Ammon's horn (tissue), 1 donor: Measurements from ENCODE around the gene SASS6.

Experiments used
- DNase-seq: peaks from one replicate; pipeline ENCODE4 v3.0.0-alpha.2; 2016; ENCODE audit warnings: low spot score

SASS6 gene, protein sequence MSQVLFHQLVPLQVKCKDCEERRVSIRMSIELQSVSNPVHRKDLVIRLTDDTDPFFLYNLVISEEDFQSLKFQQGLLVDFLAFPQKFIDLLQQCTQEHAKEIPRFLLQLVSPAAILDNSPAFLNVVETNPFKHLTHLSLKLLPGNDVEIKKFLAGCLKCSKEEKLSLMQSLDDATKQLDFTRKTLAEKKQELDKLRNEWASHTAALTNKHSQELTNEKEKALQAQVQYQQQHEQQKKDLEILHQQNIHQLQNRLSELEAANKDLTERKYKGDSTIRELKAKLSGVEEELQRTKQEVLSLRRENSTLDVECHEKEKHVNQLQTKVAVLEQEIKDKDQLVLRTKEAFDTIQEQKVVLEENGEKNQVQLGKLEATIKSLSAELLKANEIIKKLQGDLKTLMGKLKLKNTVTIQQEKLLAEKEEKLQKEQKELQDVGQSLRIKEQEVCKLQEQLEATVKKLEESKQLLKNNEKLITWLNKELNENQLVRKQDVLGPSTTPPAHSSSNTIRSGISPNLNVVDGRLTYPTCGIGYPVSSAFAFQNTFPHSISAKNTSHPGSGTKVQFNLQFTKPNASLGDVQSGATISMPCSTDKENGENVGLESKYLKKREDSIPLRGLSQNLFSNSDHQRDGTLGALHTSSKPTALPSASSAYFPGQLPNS

DNA sequence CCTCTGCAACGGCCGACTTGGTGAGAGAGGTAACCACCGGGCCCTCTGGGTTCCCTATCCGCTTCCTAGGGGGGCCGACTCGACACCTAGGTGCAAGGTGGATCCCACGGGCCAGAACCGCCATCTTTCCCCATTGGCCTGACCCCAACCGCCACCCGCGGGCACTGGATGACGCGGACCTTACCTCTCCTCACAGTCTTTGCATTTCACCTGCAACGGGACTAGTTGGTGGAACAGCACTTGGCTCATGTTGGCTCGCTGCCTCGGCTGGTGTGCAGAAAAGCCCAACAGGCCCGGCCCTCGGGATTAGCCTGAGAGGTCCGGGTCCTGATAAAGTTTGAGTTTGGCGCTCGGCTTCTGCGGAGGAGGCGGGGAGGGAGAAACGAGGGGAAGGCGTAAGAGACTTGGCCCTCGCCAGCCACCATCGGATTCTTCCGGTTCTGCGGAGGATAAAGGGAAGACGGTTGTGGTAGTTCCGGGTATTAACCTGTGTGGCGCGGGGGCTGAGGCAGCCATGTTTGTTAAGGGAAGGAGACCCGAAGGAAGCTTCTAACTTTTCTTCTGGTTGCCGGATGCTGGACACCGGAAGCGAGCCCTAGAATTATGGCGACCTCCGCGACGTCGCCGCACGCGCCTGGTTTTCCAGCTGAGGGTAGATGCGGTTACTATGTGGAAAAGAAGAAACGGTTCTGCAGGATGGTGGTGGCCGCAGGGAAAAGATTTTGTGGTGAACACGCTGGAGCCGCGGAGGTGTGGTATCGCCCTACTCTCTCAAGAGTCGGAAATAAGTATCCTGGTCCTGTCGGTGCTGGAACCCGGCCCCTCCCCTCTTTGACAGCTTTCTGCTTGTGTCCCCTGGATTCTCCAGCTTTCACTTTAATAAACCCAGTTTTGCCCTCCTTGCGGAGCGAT, at the start of gene SASS6, which contains the start of gene TRMT13:
SASS6 (minus strand) TSS at position 365 of the 912 bp plus-strand sequence; CDS start at position 249, 116 bp downstream.
TRMT13 (plus strand) TSS at position 598 of the 912 bp plus-strand sequence; CDS start at position 604, 6 bp downstream.
- DNase-seq, result peak; percentile 98

DNA sequence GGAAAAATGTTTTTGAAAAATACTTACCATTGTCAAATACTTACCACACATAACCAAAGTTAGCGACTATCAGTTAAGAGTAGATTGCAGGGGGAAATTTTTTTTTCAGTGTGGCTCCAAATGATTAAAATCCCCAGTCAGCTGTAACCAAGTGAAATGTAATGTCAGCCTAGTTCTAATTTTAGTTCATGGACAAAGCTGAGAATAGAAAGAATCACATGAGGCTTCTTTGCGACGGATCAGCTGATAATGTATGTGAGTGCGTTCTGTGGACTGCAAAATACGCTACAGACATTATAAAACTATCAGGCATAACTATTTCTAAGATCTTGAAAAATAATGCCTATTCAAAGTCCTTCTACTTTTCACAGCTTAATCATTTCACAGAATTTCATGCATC, 45.4 kb upstream of the SASS6 start, which contains the start of gene LRRC39:
LRRC39 (minus strand) TSS at position 166 of the 400 bp plus-strand sequence. CDS start 9,740 bp downstream, outside the sequence.
- no peak for DNase-seq

DNA sequence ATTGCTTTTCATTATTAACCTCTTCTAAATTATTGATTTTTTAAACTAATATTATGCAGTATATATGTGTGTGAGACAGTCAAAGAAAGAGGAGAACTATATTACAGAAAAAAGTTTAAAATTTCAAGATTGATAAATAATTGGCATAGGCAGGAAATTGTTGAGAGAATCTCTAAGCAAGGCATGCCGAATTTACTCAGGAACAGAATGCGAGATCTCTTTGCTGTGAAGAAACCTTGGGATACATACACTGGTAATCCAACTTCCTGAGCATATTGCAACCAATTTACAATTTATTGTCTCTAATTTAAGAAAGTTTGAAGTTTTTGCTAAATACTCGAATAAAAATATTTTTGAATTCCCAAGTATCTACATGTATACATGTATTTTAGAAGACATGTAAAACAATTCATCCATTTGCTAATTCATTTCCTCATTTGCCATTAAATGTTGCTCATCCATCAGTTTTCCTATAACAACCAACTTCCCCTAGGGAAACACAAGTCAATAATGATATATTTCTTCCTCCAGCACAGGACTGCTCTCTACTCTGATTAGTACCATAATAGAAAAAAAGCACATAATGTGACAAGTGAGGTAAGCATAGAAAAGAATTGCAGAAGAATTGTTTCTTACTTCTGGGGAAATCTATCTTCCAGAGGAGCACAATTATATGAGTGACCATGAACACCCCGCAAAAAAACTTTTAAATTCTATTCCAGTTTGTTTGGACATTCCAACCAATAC, 44.7 kb upstream of the SASS6 start:
- DNase-seq, result no peak

DNA sequence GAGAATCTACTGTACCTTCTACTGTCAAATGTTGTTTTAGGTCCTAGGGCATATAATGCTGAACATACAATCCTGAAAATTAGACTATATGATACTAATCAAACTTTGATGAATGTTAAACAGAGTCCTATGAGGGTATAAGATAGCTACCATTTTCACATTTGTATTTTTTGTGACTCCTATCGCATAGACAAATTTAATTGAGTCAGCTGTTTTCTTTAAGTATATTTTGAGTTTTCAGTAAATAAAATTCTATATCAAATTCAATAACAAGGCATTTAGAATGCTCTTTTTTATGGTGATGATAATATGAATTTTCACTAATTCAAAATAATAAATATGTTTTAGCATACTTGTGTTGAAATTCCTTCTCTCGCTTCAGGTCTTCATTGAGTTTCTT, 35.3 kb upstream of the SASS6 start:
- no peak for DNase-seq

DNA sequence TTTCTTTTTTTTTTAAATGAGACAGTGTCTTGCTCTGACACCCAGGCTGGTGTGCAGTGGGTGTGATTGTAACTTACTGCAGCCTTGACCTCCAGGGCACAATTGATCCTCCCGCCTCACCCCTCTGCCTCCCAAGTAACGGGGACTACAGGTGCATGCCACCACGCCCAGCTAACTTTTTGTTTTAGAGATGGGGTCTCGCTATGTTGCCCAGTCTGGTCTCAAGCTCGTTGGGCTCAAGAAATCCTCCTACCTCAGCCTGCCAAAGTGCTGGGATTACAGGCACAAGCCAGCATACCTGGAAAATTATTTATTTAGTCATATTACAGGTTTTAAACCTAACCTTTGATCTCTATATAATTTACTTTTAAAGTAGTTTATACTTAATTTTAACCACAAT, 32.0 kb upstream of the SASS6 start:
- DNase-seq, result no peak

DNA sequence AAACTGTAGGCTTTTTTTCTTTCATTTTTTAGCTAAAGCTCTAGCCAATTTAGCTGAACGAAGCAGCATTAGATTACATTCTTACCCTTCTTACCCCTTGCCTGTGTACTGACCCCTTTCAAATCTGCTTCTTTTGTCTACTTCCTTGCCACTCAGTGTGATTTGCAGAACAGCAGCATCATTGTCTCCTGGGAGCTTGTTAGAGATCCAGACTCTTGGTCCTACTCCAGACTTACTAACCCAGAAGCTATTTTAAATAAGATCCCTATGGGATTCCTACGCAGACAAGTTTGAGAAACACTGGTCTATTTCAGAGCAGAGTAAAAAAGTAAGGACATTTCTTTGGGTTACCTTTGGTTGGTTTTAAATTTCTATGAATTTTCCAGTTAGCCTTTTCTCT, 31.5 kb upstream of the SASS6 start:
- DNase-seq, result peak; percentile 20

DNA sequence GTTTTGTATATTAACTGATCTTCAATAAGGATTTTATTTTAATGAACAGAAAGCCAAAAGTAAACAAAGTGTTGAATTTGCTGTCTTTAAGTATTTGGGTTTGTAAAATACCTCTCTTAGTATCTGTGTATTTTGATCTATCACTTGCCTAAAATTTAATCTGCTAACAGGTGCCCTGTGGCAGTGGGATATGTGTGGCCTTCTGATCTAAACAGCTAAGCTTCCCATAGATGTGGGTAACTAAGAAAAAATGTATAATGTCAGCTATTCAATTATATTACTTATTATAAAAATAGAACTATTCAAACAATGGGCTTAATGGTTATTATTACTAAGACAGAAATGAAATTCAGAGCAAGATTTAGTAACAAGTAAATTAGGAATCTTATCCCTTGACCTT, 30.2 kb upstream of the SASS6 start:
- no peak for DNase-seq

DNA sequence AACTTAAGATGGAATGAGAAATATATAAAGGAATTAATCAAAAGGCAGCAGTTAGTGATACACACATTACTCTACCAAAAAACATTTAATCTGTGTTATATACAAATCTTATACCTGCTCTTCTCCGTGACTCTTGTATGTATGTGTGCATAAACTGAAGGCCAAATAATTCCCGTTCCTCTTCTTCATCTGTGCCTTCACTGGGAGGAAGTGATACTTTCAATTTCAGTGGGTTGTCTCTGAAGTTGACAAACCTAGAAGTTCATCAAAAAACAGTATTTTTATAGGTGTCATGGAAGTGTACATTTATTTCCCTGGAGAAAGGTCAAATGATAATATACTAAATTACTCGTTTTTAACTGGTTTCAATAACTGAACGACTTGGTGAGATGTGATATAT, 19.5 kb upstream of the SASS6 start:
- DNase-seq, result peak; percentile 5

DNA sequence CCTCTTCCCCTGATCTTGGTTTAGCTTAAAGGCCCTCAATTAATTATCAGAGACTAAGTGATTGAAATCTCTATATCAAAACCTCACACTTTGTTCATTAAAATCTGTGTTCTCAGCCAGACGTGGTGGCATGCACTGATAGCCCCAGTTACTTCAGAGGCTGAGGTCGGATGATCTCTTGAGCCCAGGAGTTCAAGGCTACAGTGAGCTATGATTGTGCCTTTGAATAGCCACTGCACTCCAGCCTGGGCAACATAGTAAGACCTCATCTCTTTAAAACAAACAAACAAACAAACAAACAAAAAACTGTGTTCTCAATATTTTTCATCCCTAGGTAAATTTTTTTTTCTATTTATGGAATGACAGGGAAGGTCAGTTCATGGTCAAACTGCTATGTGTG, 18.9 kb upstream of the SASS6 start:
- no peak for DNase-seq

DNA sequence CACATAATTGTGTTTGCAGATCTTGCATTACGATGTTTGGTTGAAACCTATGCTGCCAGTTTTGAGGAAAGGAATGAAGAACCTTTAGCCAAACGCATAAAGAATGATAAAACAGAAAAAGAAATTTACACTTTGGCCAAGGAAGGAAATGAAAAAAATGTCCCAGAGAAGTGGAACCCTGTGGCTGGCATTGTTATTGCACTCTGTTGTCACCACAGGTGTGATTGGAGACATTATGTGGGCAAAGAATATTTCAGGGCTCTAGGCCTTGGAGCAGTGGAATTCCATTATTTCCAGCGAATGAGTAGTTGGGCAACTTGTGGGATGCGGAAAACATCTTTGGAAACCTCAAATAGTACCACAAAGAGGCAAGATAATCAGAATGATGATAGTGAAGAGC, 15.1 kb upstream of the SASS6 start:
- DNase-seq, result no peak

DNA sequence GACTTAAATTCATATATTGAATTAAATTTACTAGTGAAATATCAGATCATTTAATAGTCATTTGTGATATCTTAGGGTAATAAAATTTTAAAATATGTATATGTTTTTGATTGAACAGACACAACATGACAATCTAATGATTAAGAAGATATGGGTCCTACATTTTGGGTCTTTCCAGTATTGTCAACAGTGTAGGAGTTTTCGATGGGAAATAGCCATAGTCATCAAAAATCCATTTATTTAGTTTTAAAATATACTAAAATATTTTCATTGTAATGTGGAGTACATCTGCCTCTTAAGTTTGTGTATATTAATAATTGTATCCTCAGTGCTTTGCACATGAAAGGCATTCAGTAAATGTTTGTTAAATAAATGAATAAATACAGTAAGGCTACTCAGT, 14.2 kb upstream of the SASS6 start:
- DNase-seq, result no peak

DNA sequence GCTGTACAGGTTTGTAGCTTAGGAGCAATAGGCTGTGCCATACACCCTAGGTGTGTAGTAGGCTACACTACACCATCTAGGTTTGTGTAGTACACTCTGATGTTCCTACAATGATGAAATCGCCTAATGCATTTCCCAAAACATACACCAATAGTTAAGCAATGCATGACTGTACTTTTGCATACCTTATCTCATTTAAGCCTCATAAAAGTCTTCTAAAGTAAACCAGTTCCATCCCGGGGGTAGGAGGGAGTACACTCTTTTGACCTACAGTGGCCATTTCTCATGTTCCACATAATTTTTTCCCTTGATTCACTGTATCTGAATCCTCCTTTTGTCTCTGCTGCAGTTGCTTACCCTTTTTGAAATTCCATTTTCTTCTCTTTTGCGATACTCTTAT, 12.4 kb upstream of the SASS6 start:
- DNase-seq, result no peak

DNA sequence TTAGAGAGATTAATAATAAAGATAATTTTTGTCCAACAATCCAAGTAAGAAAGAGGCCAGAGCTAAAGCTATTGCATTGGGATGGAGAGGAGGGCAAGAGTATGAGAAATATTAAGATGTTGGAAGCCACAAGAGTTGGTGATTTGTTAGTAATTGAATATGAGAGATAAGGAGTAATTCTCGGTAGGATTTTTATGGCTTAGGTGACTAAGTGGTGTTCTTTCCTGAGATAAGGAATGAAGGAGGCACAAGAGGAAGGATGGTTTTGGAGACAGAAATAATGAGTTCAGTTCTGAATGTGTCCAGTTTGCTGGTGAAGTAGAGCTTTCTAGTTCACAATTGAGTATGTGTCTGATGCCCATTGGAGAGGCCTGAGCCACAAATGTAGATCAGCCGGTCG, 9.6 kb upstream of the SASS6 start:
- DNase-seq, result no peak

DNA sequence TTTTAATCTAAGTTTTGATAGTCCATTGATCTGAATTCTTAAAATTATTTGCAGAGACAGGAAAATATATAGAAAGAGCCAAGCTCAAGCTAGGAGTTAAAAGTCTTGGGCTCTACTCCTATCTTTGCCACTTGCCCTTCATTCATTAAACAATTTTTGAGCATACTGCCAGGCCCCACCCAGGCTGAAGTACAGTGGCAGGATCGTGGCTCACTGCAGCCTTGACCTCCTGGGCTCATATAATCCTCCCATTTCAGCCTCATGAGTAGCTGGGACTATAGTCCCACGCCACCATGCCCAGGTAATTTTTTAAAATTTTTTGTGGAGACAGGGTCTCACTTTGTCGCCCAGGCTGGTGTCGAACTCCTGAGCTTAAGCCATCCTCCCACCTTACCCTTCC, 8.5 kb upstream of the SASS6 start:
- no peak for DNase-seq

DNA sequence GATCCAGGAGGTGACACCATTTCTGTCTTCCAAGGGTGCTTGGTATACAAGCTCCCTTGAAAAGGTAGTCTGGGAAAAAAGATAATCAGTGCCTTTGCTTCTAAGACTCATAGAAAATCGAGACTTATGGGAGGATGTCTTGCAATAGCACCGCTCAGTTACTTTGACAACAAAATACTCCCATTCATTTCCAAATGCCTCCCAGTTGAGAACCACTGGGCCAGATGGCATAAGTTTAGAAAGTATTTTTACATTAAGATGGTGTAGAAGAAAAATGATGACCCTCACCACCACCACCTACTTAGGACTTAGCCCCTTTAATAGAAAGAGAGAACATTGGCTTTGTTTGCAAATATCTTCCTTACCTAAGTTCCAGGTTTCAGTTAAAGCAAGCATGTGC, 4.9 kb upstream of the SASS6 start:
- no peak for DNase-seq

DNA sequence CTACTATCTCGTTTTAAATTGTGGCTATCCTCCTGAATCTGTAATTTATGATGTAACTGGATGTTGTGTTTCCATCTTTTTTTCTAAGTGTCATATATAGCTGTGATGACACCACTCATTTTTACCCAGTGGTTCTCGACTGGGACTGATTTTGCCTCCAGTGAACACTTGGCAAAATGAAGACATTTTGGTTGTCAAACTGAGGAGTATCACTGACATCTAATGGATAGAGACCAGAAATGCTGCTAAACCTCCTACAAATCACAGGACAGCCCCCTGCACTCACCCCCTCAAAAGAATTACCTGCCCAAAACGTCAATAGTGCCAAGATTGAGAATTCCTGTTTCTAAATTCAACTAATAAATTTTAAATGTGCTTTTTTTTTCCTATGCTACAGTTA, 2.1 kb upstream of the SASS6 start:
- DNase-seq, result no peak

DNA sequence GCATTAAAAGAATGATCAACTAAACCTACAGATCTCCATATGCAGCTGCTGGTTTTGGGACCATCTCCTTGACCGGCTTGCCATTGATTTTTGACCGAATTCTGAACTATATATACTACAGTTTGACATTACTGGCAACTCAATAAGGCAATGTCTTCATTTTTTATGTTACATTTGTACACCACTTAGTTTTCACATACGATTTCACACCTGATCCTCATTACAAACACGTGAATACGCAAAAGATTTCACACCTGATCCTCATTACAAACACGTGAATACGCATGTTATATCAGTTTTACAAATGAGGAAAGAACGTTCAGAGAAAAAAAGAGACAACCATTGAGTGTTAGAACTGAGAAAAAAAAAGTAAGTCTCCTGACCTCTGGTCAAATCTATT, 1.1 kb downstream of the SASS6 start:
- no peak for DNase-seq

DNA sequence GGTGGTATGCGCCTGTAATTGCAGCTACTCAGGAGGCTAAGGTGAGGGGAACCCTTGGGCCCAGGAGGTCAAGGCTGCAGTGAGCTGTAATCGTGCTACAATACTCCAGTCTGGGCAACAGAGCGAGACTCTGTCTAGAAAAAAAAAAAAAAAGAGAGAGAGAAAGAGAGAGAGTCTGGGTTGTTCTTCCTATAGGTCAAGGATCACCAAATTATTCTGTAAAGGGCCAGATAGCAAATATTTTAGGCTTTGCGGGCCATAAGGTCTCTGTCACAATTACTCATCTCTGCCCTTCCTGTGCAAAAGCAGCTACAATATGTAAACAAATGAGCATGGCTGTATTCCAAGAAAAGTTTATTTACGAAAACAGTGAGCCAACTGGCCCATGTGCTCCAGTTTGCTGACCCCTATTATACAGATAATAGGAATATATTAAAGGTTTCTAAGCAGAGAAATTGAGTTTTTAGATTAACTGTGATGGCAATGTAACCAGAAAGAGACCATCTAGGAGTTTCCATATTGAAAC, 2.1 kb downstream of the SASS6 start:
- DNase-seq, result no peak

DNA sequence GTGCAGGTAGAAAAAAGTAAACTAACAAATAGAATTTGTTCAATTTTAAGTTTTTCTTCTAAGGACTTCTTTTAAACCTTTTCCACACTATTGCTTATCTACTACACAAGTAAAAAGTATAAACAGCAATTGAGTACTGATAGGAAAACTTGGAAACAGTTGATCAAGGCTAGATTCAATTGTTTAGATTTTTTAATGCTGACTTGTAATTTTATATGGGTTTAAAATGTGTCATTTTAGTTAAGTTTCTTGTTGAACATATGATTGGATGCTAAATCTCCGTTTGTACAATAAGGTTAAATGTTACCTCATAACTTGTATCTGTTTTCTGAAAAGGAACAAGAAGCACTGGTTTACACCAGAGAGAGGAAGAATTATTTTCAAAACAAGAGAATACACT, 5.5 kb downstream of the SASS6 start:
- no peak for DNase-seq

DNA sequence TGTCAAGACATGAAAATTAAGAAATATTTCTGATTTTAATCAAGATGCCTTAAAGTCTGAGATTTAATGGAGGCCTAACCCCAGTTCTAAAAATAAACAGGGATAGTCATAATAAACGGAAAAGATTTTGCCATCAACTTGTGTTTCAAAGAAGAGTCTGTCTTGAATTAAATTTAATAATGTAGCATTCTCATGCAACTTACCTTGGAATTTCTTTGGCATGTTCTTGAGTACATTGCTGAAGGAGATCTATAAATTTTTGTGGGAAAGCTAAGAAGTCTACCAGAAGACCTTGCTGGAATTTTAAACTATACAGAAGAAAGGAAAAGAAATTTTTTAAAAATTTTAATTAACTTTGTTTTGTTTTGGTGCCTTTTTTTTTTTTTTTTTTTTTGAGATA, 10.6 kb downstream of the SASS6 start:
- no peak for DNase-seq

DNA sequence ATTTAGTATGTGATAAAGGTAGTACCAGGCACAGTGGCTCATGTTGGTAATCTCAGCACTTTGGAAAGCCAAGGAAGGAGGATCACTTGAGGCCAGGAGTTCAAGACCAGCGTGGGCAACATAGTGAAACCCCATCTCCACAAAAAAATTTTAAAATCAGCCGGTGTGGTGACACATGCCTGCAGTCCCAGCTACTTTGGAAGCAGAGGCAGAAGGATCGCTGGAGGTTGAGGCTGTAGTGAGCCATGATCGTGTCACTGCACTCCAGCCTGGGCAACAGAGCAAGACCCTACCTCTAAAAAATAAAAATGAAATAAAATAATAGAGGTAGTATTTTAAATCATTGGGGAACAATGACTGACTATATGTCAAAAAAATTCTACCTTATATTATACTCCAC, 17.2 kb downstream of the SASS6 start:
- DNase-seq, result no peak
